Stomach smooth muscle (tissue), 2 donors: ENCODE data around the gene COL23A1.

Source experiments
- H3K27ac ChIP-seq: one replicate; pipeline ENCODE4 v1.7.0; 2013; ENCODE audit warnings: mild to moderate bottlenecking, low read length, inconsistent platforms
- H3K27me3 ChIP-seq, 2 donors: one replicate each; pipeline ENCODE4 v1.7.0; 2013; ENCODE audit warnings: low read length in 2 of 2; ENCODE audit not compliant: insufficient read depth in 2 of 2, control insufficient read depth in 1 of 2
- H3K36me3 ChIP-seq, 2 donors: one replicate each; pipeline ENCODE4 v1.7.0; 2013; ENCODE audit warnings: low read length in 2 of 2; ENCODE audit not compliant: control insufficient read depth in 2 of 2, insufficient read depth in 2 of 2
- H3K4me1 ChIP-seq: one replicate; pipeline ENCODE4 v1.7.0; 2013; ENCODE audit warnings: low read length; ENCODE audit not compliant: control insufficient read depth, insufficient read depth
- H3K4me3 ChIP-seq, 2 donors: one replicate each; pipeline ENCODE4 v1.7.0; 2013; ENCODE audit warnings: low read length in 2 of 2
- H3K9ac ChIP-seq, 2 donors: one replicate each; pipeline ENCODE4 v1.7.0; 2013; ENCODE audit warnings: low read length in 2 of 2, mild to moderate bottlenecking in 1 of 2
- H3K9me3 ChIP-seq, 2 donors: one replicate each; pipeline ENCODE4 v1.7.0; 2013; ENCODE audit warnings: low read length in 2 of 2; ENCODE audit not compliant: control insufficient read depth in 2 of 2
- donor health status: healthy.
- donor health status: Pancreatic carcinoma.

Gene COL23A1

GRCh38 chr5:178196281-178196812, 393.8 kb downstream of the COL23A1 start:
- Histone ChIP-seq H3K4me3 (no peak overlapping the region), H3K27me3 (peaks cover 0 to 13% of the 10 kb centered on the region in 2 donors), H3K27ac (no peak overlapping the region), H3K9ac (no peak overlapping the region), H3K36me3 (no peaks in the 10 kb centered on the region), H3K9me3 (no peaks in the 10 kb centered on the region), H3K4me1 (no peaks in the 10 kb centered on the region)

GRCh38 chr5:178194026-178194425, 396.2 kb downstream of the COL23A1 start:
- Histone ChIP-seq H3K4me1 (no peaks in the 10 kb centered on the region), H3K9ac (no peak overlapping the region), H3K4me3 (no peak overlapping the region), H3K27ac (no peak overlapping the region), H3K9me3 (no peaks in the 10 kb centered on the region), H3K36me3 (no peaks in the 10 kb centered on the region), H3K27me3 (peaks cover 0 to 13% of the 10 kb centered on the region in 2 donors)

- peaks cover 0 to 17% of the 10 kb centered on the region in 2 donors for H3K27me3 ChIP-seq
- no peaks in the 10 kb centered on the region for H3K4me1 ChIP-seq
- no peak overlapping the region for H3K9ac ChIP-seq
Measured at GRCh38 chr5:178193251-178193809, 396.9 kb downstream of the COL23A1 start.

GRCh38 chr5:178192787-178193186, 397.4 kb downstream of the COL23A1 start:
- H3K4me3 ChIP-seq, result no peak overlapping the region
- no peak overlapping the region for H3K27ac ChIP-seq
- H3K36me3 ChIP-seq, result no peaks in the 10 kb centered on the region
- no peak overlapping the region for H3K9ac ChIP-seq
- H3K9me3 ChIP-seq, result no peaks in the 10 kb centered on the region
- H3K27me3 ChIP-seq, result peaks cover 0 to 17% of the 10 kb centered on the region in 2 donors
- no peaks in the 10 kb centered on the region for H3K4me1 ChIP-seq

More at GRCh38 chr5:178193251-178193809, 396.9 kb downstream of the COL23A1 start:
- Histone ChIP-seq H3K27ac (no peak overlapping the region), H3K9me3 (no peaks in the 10 kb centered on the region), H3K36me3 (no peaks in the 10 kb centered on the region), H3K4me3 (no peak overlapping the region)

GRCh38 chr5:178192244-178192643, 397.9 kb downstream of the COL23A1 start:
- no peaks in the 10 kb centered on the region for H3K9me3 ChIP-seq
- peaks cover 0 to 17% of the 10 kb centered on the region in 2 donors for H3K27me3 ChIP-seq
- no peak overlapping the region for H3K4me3 ChIP-seq
- H3K27ac ChIP-seq, result no peak overlapping the region
- no peak overlapping the region for H3K9ac ChIP-seq
- H3K36me3 ChIP-seq, result no peaks in the 10 kb centered on the region
- no peaks in the 10 kb centered on the region for H3K4me1 ChIP-seq

- H3K27ac ChIP-seq, result no peak overlapping the region
- H3K9me3 ChIP-seq, result no peaks in the 10 kb centered on the region
- H3K36me3 ChIP-seq, result no peaks in the 10 kb centered on the region
- H3K4me1 ChIP-seq, result no peaks in the 10 kb centered on the region
- peaks cover 0 to 17% of the 10 kb centered on the region in 2 donors for H3K27me3 ChIP-seq
- no peak overlapping the region for H3K9ac ChIP-seq
- H3K4me3 ChIP-seq, result no peak overlapping the region
Measured at GRCh38 chr5:178191661-178192060, 398.5 kb downstream of the COL23A1 start.

- H3K4me1 ChIP-seq, result no peaks in the 10 kb centered on the region
- H3K27ac ChIP-seq, result no peak overlapping the region
- no peaks in the 10 kb centered on the region for H3K9me3 ChIP-seq
- no peak overlapping the region for H3K9ac ChIP-seq
- peaks cover 0 to 11% of the 10 kb centered on the region in 2 donors for H3K27me3 ChIP-seq
- H3K4me3 ChIP-seq, result no peak overlapping the region
- no peaks in the 10 kb centered on the region for H3K36me3 ChIP-seq
Measured at GRCh38 chr5:178189433-178189832, 400.8 kb downstream of the COL23A1 start.
